Body of pancreas (tissue), 4 donors: ENCODE measurements around the gene CPNE7.

Source experiments
- POLR2A ChIP-seq, 3 donors: fragments of 450-650 bp; IDR thresholded peaks; one replicate each; pipeline ENCODE4 v1.6.1; 2016; ENCODE audit warnings: antibody characterized with exemption in 3 of 3, mild to moderate bottlenecking in 2 of 3
- TF ChIP-seq, protein P1 (sequence below), 7 experiments: fragments of 450-650 bp in 4 of 7; fragments of 200-600 bp in 3 of 7; sonication (generic) in 3 of 7; IDR thresholded peaks; one replicate each; pipeline ENCODE4 v1.5.1; 2016 to 2019; ENCODE audit warnings: antibody characterized with exemption in 7 of 7

DNA sequence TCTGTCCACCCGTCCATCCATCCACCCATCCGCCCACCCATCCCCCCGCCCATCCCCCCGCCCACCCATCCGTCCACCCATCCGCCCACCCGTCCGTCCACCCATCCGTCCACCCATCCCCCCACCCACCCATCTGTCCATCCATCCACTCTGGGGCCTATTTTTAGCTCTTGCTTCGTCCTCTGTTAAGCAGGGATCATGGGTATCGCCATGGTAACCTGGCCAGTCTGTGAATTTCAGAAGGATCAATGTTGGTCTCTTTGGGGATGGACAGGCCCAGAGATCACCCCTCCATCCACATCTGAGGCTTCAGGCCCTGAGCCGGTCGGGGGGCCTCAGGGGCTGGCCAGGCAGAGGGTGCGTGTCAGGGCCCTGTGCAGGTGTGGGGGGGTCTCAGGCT, 22.6 kb downstream of the CPNE7 start:
- TF ChIP-seq POLR2A (IDR thresholded peaks at IDR 0.05), result no peak
- TF ChIP-seq, protein P1, sequence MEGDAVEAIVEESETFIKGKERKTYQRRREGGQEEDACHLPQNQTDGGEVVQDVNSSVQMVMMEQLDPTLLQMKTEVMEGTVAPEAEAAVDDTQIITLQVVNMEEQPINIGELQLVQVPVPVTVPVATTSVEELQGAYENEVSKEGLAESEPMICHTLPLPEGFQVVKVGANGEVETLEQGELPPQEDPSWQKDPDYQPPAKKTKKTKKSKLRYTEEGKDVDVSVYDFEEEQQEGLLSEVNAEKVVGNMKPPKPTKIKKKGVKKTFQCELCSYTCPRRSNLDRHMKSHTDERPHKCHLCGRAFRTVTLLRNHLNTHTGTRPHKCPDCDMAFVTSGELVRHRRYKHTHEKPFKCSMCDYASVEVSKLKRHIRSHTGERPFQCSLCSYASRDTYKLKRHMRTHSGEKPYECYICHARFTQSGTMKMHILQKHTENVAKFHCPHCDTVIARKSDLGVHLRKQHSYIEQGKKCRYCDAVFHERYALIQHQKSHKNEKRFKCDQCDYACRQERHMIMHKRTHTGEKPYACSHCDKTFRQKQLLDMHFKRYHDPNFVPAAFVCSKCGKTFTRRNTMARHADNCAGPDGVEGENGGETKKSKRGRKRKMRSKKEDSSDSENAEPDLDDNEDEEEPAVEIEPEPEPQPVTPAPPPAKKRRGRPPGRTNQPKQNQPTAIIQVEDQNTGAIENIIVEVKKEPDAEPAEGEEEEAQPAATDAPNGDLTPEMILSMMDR (IDR thresholded peaks at IDR 0.05), result no peak
